Limb (tissue), 2 donors: Measurements from ENCODE around the gene TIGD2.

ENCODE experiments used
- DNase-seq, 2 donors: peaks; one replicate each; pipeline ENCODE4 v3.0.0-alpha.2; 2016; ENCODE audit errors: extremely low spot score in 2 of 2

Gene TIGD2

DNA sequence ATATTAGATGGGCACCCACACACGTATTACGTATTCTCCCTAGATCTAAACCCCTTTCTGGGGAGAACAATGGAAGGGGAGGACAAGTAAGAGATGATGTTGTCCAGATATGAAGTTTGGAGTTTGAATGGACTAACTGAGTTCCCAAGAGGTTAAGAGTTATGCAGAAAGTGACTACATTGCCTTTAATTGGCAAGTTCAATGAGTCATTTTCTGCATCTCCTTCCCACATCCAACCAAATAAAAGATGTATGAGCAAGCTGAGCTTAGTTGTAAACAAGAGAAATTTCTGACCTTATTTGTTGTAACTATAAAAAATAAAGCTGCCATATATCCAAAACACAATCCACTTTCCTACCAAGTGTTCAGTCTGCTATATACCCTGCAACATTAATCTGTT lies 50.5 kb downstream of the TIGD2 start:
- DNase-seq, result no peak

DNA sequence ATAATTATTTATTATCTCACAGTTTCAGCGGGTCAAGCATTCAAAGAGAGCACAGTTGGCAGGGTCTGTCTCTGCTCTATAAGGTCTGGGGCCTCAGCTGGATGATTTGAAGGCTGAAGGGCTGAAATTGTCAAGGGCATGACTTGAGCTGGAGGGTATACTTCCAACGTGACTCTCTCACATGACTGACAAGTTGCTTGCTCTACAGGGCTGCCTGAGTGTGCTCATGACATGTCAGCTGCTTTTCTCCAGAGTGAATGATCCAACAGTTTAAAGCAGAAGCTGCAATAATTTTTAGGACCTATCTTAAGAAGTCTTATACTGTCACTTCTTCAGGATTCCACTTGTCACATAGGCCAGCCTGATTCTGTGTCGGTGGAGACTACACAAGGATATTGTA lies 51.2 kb downstream of the TIGD2 start:
- no peak for DNase-seq

DNA sequence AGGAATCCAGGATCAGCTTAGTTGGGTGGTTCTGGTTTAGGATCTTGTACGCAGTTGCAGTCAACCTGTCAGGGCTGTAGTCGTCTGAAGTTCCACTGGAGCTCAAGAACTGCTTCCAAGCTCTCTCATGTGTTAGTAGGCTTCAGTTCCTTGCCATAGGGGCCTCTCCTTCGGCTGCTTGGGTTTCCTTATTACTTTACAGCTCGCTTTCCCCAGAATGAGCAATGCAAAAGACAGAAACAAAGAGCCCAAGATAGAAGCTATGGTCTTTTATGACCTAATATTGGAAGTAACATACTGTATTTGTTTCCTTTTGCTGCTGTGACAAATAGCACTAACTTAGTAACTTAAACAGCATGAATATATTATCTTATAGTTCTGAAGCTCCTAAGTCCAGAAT lies 51.7 kb downstream of the TIGD2 start:
- no peak for DNase-seq

DNA sequence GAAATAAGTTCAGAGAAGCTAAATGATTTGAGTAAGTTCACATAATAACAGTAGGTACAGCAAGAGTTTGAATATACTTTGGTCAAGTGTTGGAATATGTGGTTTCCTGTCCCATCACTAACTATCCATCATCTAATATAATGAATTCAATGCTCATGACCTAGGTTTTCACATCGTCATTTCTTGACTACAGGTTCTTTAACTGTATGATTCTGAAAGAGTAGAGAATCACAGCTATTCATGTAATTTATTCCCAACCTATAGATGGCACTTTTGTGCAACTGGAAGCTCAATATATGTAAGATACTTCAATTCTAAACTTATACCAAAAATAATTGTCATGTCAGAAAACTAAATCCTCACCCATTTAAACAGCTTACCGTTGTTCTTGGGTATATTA lies 53.1 kb downstream of the TIGD2 start:
- no peak for DNase-seq
